ENCODE data around the gene FAM228B. TPM values are rescaled to one million over a fixed set of nuclear protein-coding genes. Genes with fewer than 3 reads are reported as not detected.

Gene FAM228B
- total RNA-seq, 4 donors from 2014 or later: 3.0 to 6.7 (median 4.3) TPM

DNA sequence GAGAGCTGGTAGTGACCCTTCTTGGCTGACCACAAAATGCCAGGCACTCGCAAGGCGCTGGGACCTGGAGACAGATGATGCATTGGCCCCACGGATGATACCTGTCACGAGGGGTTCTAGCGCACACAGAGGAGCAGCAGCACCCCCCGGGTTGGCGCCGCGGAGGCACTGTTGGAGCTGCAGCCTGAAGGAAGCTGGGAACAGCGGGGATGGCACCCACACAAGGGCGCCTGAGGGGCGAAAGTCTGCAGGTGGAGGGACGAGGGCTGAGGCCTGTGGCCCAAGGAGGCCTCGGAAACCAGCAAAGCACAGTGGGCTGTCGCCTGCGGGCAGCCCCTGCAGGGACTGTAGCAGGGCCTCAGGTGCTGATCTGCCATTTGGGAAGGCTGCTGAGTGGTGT lies 85.2 kb downstream of the FAM228B start:
- Histone ChIP-seq H3K4me1 (no peaks in the 10 kb centered on the region), H3K27me3 (no peaks in the 10 kb centered on the region), H3K27ac (no peak overlapping the region), H3K4me3 (no peak overlapping the region), H3K36me3 (peaks cover 0 to 94% of the 10 kb centered on the region in 2 donors), H3K9me3 (no peaks in the 10 kb centered on the region)
- ATAC-seq: no peak
- intact Hi-C loops (cut with DNase I; ENCODE audit: low total_unique reads) (no loop called here), in situ Hi-C loops (cut with MboI; ENCODE audit: low sequenced_read_pairs in 4 of 4) (no loop called here)
- no peak for TF ChIP-seq POLR2A (IDR thresholded peaks at IDR 0.05)
- TF ChIP-seq, protein P1, sequence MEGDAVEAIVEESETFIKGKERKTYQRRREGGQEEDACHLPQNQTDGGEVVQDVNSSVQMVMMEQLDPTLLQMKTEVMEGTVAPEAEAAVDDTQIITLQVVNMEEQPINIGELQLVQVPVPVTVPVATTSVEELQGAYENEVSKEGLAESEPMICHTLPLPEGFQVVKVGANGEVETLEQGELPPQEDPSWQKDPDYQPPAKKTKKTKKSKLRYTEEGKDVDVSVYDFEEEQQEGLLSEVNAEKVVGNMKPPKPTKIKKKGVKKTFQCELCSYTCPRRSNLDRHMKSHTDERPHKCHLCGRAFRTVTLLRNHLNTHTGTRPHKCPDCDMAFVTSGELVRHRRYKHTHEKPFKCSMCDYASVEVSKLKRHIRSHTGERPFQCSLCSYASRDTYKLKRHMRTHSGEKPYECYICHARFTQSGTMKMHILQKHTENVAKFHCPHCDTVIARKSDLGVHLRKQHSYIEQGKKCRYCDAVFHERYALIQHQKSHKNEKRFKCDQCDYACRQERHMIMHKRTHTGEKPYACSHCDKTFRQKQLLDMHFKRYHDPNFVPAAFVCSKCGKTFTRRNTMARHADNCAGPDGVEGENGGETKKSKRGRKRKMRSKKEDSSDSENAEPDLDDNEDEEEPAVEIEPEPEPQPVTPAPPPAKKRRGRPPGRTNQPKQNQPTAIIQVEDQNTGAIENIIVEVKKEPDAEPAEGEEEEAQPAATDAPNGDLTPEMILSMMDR (IDR thresholded peaks at IDR 0.05 in 4 of 5, conservative IDR thresholded peaks at IDR 0.05 in 1 of 5): no peak
- no peak for DNase-seq

DNA sequence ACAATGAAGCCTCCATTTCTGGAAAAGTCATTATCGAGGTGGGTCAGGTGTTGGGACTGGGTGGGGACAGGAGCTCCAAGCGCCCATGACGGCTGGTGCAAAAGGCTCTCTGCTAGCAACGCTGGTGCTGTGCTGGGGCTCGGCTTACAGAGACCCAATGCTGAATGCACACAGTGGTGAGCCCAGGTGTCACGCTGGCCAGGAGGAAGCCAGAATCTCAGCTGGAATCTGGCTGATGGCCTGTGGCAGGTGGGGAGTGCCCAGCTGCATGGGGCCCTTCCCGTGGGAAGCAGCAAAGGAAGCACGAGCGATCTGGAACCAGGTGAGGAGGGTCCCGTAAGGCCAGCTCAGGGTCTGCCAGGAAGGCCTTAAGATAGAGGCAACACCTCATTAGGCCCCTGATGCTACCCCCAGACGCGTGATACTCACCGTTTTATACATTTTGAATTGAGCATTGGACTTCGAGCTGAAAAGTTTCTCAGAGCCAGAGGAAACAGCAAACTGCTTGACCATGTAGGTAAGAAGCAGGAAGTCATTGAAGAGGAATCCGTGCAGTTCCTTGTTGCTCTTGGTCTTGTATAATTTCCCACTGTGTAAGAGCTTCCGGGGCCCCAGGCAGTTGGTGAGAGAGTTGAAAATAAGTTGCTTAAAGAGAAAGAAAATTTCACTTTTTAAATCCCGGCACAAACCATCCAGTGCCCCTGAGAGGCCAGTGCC lies 86.3 kb downstream of the FAM228B start:
- H3K4me3 ChIP-seq: no peak overlapping the region
- intact Hi-C loops (cut with DNase I; ENCODE audit: low total_unique reads): no loop called here
- no peak overlapping the region for H3K27ac ChIP-seq
- no peak for DNase-seq
- no peak for ATAC-seq
- H3K27me3 ChIP-seq: no peaks in the 10 kb centered on the region
- peaks cover 0 to 84% of the 10 kb centered on the region in 2 donors for H3K36me3 ChIP-seq
- TF ChIP-seq POLR2A (IDR thresholded peaks at IDR 0.05): no peak
- TF ChIP-seq, protein P1 (IDR thresholded peaks at IDR 0.05 in 4 of 5, conservative IDR thresholded peaks at IDR 0.05 in 1 of 5): no peak
- no peaks in the 10 kb centered on the region for H3K4me1 ChIP-seq
- no peaks in the 10 kb centered on the region for H3K9me3 ChIP-seq
- in situ Hi-C loops (cut with MboI; ENCODE audit: low sequenced_read_pairs in 4 of 4): no loop called here

DNA sequence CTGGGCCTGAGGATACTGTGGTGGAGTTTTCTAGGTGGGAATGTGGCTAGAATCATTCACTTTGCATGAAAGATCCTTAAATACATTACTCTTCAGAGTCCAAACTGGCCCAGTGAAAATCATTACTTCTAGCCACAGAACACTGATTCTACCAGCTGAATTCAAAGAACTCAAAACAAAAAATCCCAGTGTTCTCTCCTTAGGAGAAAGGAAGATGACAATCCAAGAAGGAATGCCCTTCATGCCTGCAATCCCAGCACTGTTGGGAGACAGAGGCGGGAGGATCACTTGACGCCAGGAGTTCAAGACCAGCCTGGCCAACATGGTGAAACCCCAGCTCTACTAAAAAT lies 86.8 kb downstream of the FAM228B start:
- no peak overlapping the region for H3K27ac ChIP-seq
- no peaks in the 10 kb centered on the region for H3K9me3 ChIP-seq
- no peaks in the 10 kb centered on the region for H3K4me1 ChIP-seq
- DNase-seq: no peak
- intact Hi-C loops (cut with DNase I; ENCODE audit: low total_unique reads): no loop called here
- TF ChIP-seq, protein P1 (IDR thresholded peaks at IDR 0.05 in 4 of 5, conservative IDR thresholded peaks at IDR 0.05 in 1 of 5): no peak
- no peak for TF ChIP-seq POLR2A (IDR thresholded peaks at IDR 0.05)
- no peaks in the 10 kb centered on the region for H3K27me3 ChIP-seq
- ATAC-seq: no peak
- H3K36me3 ChIP-seq: peaks cover 0 to 82% of the 10 kb centered on the region in 2 donors
- in situ Hi-C loops (cut with MboI; ENCODE audit: low sequenced_read_pairs in 4 of 4): no loop called here
- H3K4me3 ChIP-seq: no peak overlapping the region

DNA sequence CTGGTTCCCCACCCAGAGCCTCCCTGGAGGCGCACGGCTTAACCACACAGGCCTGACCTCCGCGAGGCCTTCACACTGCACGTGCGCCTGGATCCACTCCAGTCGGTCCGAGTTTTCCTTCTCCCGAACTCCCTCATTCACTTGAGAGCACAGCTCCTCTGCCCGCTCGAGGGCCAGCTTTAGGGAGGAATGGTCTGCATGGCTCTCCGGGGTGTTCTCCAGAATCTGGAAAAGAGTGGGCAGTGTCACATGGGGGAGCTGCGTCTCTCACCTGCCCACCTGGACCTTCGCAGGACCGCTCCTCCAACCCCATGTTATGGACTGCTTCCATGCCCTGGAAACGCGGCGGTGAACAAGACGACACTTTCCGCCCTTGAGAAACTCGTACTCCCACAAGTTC lies 87.5 kb downstream of the FAM228B start:
- in situ Hi-C loops (cut with MboI; ENCODE audit: low sequenced_read_pairs in 4 of 4): no loop called here
- no peak for ATAC-seq
- Histone ChIP-seq H3K36me3 (peaks cover 0 to 81% of the 10 kb centered on the region in 2 donors), H3K27me3 (no peaks in the 10 kb centered on the region), H3K4me1 (no peaks in the 10 kb centered on the region), H3K4me3 (no peak overlapping the region), H3K27ac (no peak overlapping the region), H3K9me3 (no peaks in the 10 kb centered on the region)
- intact Hi-C loops (cut with DNase I; ENCODE audit: low total_unique reads): no loop called here
- DNase-seq: no peak
- no peak for TF ChIP-seq POLR2A (IDR thresholded peaks at IDR 0.05)
- TF ChIP-seq, protein P1 (IDR thresholded peaks at IDR 0.05 in 4 of 5, conservative IDR thresholded peaks at IDR 0.05 in 1 of 5): no peak

DNA sequence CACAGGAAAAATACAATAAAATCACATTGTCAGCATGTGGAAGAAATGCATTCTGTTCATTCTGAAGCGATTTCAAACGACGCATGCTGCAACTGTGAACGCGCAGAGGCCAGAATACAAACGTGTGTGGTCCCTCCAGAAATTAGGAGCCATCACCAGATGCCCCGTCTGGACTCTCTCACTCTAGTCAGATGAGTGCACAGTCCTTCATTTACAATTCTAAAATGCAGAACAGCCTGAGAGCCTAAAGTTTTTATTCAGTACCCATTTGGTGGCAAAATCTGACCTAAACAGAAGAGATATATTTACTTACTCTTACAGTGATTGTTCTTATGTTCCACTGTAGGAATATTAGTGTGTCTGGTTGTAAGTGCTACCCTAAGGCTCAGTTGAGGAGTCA lies 88.1 kb downstream of the FAM228B start:
- no peak overlapping the region for H3K4me3 ChIP-seq
- DNase-seq (no peak), ATAC-seq (no peak)
- no peak for TF ChIP-seq POLR2A (IDR thresholded peaks at IDR 0.05)
- TF ChIP-seq, protein P1 (IDR thresholded peaks at IDR 0.05 in 4 of 5, conservative IDR thresholded peaks at IDR 0.05 in 1 of 5): no peak
- H3K27ac ChIP-seq: no peak overlapping the region
- in situ Hi-C loops (cut with MboI; ENCODE audit: low sequenced_read_pairs in 4 of 4) (no loop called here), intact Hi-C loops (cut with DNase I; ENCODE audit: low total_unique reads) (no loop called here)
- no peaks in the 10 kb centered on the region for H3K4me1 ChIP-seq
- H3K27me3 ChIP-seq: no peaks in the 10 kb centered on the region
- H3K36me3 ChIP-seq: peaks cover 0 to 81% of the 10 kb centered on the region in 2 donors
- H3K9me3 ChIP-seq: no peaks in the 10 kb centered on the region

Data from gastrocnemius medialis (tissue), 4 donors.